HEK293T (cell line): ENCODE results near the gene R3HDM2.

Experiments
- CTCF ChIA-PET: fragments of 350-600 bp; formaldehyde crosslinking; extraction: SDS; loops from one replicate; lab custom pipeline; 2021; ENCODE audit warnings: antibody characterized with exemption, inconsistent platforms; lab: Yijun Ruan, JAX
- POLR2A ChIA-PET: fragments of 350-600 bp; formaldehyde crosslinking; extraction: SDS; loops from one replicate; lab custom pipeline; 2020; ENCODE audit warnings: antibody characterized with exemption, inconsistent platforms; lab: Yijun Ruan, JAX
- DNase-seq: peaks from one replicate; pipeline ENCODE4 v3.0.0; 2012; ENCODE audit warnings: mixed read lengths; ENCODE audit errors: extremely low spot score
- ARNT ChIP-seq: fragments of 450-650 bp; IDR thresholded peaks from 2 replicates; pipeline ENCODE4 v1.6.1; 2017; ENCODE audit warnings: mild to moderate bottlenecking
- BHLHE40 ChIP-seq: fragments of 450-650 bp; IDR thresholded peaks from 2 replicates; pipeline ENCODE4 v1.6.1; 2016; ENCODE audit warnings: mild to moderate bottlenecking, moderate library complexity, borderline replicate concordance
- CTBP1 ChIP-seq: fragments of 450-650 bp; IDR thresholded peaks from 2 replicates; pipeline ENCODE4 v1.6.1; 2016; ENCODE audit warnings: borderline replicate concordance
- ELF4 ChIP-seq: fragments of 450-650 bp; IDR thresholded peaks from 2 replicates; pipeline ENCODE4 v1.6.1; 2017; ENCODE audit warnings: antibody characterized with exemption
- FOXA1 ChIP-seq: fragments of 450-650 bp; IDR thresholded peaks from 2 replicates; pipeline ENCODE4 v1.6.1; 2016; ENCODE audit warnings: mild to moderate bottlenecking
- FOXK2 ChIP-seq: fragments of 450-650 bp; IDR thresholded peaks from 2 replicates; pipeline ENCODE4 v1.6.1; 2016; ENCODE audit warnings: mild to moderate bottlenecking
- FOXM1 ChIP-seq: fragments of 450-650 bp; IDR thresholded peaks from 2 replicates; pipeline ENCODE4 v1.6.1; 2017; ENCODE audit warnings: mild to moderate bottlenecking, borderline replicate concordance
- HDGF ChIP-seq: fragments of 450-650 bp; IDR thresholded peaks from 2 replicates; pipeline ENCODE4 v1.6.1; 2017; ENCODE audit warnings: antibody characterized with exemption, borderline replicate concordance
- L3MBTL2 ChIP-seq: fragments of 450-650 bp; conservative IDR thresholded peaks from 2 replicates; pipeline ENCODE4 v1.6.1; 2016; ENCODE audit warnings: mild to moderate bottlenecking
- LEF1 ChIP-seq: fragments of 450-650 bp; IDR thresholded peaks from 2 replicates; pipeline ENCODE4 v1.6.1; 2017; ENCODE audit warnings: mild to moderate bottlenecking, borderline replicate concordance
- NFRKB ChIP-seq: fragments of 450-650 bp; IDR thresholded peaks from 2 replicates; pipeline ENCODE4 v1.6.1; 2016; ENCODE audit warnings: mild to moderate bottlenecking, moderate library complexity
- SP1 ChIP-seq: fragments of 450-650 bp; IDR thresholded peaks from 2 replicates; pipeline ENCODE4 v1.6.1; 2017
- SUZ12 ChIP-seq: fragments of 450-650 bp; IDR thresholded peaks from 2 replicates; pipeline ENCODE4 v1.6.1; 2016; ENCODE audit warnings: mild to moderate bottlenecking
- TARDBP ChIP-seq: fragments of 450-650 bp; IDR thresholded peaks from 2 replicates; pipeline ENCODE4 v1.6.1; 2016
- ZNF384 ChIP-seq: fragments of 450-650 bp; IDR thresholded peaks from 2 replicates; pipeline ENCODE4 v1.6.1; 2016
- TF ChIP-seq, protein P1 (sequence below): fragments of 450-650 bp; IDR thresholded peaks from 2 replicates; pipeline ENCODE4 v1.6.1; 2016

The R3HDM2 gene

DNA sequence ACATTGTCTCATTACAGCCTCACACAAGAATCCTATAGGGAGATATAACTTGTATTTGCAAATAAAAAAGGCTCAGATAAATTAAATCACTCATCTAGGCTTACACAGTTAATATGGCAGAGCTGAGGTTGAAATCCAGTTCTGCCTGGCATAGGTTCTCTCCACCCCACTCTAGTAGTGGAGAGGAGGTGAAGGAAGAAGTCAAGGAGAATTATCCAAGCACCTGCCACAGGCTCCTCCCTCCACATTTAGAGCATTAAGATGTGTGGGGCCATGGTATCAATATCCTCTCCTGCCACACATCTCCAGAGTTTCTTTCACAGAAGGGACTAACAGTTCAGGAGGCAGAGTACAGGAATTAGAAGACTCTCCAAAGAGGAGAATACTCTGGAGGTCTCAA, 157.3 kb downstream of the R3HDM2 start:
- TF ChIP-seq TARDBP = no peak
- no peak for TF ChIP-seq LEF1
- no peak for TF ChIP-seq ELF4
- TF ChIP-seq SP1 = no peak
- no peak for TF ChIP-seq CTBP1
- no peak for TF ChIP-seq L3MBTL2
- TF ChIP-seq BHLHE40 = no peak
- no peak for TF ChIP-seq ARNT
- no peak for TF ChIP-seq FOXM1
- TF ChIP-seq ZNF384 = no peak
- TF ChIP-seq NFRKB = no peak
- TF ChIP-seq, protein P1, sequence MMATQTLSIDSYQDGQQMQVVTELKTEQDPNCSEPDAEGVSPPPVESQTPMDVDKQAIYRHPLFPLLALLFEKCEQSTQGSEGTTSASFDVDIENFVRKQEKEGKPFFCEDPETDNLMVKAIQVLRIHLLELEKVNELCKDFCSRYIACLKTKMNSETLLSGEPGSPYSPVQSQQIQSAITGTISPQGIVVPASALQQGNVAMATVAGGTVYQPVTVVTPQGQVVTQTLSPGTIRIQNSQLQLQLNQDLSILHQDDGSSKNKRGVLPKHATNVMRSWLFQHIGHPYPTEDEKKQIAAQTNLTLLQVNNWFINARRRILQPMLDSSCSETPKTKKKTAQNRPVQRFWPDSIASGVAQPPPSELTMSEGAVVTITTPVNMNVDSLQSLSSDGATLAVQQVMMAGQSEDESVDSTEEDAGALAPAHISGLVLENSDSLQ = no peak
- TF ChIP-seq FOXK2 = no peak
- POLR2A ChIA-PET = interaction anchor here (1.0 kb wide), 1 partner anchor 182 kb away, joined by 4 read pairs; no protein-coding TSS in a partner anchor
- CTCF ChIA-PET = no interaction called here
- no peak for DNase-seq

DNA sequence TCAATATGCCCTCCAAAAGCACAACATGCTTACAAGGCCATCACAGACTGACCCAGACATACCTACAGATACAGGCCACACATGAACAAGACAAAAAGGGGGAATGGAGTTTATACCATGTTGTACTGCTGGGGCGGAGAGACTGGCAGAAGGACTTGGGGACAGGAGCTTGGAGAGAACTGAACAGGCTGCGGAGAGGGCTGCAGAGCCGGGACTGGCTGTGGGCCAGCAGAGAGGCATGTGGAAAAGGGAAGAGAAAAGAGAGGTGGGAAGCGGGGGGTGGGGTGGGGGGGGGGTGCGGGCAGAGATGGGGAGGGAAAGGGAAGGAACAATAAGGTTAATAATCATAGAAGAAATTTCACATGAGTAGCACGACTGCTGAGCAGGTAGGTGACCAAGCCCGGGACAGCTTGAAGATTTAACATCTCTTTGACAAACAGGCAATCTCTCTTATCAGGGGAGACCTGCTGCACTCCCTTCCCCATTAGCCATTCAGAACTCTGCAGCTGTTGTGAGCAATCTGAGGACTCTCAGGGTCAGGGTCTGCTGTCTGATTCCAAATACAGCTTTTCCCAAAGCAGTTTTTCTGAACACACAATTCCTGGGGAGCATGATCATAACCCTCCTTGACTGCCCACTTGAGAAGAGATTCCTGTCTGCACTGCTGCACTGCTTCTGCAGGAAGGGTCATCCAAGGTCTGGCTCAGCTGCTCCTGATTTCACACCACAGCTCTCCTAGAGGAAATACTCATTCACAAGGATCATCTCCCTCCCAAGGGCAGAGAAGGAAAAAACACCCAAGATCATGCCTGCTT, 158.3 kb downstream of the R3HDM2 start:
- ChIA-PET CTCF (no interaction called here), POLR2A (no interaction called here)
- TF ChIP-seq SP1 = no peak
- TF ChIP-seq SUZ12 = no peak
- TF ChIP-seq HDGF = no peak
- no peak for TF ChIP-seq ARNT
- TF ChIP-seq FOXA1 = no peak
- TF ChIP-seq NFRKB = no peak
- no peak for TF ChIP-seq L3MBTL2
- no peak for TF ChIP-seq FOXK2
- TF ChIP-seq, protein P1 = no peak
- DNase-seq = no peak

DNA sequence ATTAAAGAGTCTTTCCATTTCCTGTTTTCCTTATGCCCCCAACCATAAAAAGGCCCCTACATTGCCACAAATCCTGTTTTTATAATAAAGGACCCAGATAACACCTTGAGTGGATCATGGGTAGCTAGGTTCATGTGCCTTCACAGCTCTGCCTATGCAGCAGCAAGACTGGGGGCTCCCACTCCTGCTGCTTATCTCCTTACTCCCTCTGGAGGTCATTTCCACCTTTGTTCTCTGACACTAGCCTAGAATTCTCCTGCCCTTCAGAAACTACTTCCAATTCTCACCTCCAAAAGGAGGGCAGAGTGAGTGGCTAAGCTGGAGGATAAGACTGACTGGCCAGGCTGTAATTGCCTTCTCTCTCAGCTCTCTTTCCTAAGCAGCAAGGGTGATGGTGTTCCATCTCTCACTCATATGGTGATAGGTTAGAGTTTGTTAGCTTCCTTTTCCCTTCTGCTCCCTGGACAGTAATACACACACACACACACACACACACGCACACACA, 159.8 kb downstream of the R3HDM2 start:
- POLR2A ChIA-PET = no interaction called here
- CTCF ChIA-PET = interaction anchor here (1.0 kb wide), 1 partner anchor 188 kb away, joined by 3 read pairs; the partner anchor contains the start of gene GLI1
- TF ChIP-seq TARDBP (no peak), FOXK2 (no peak), ARNT (no peak), HDGF (no peak), FOXM1 (no peak), NFRKB (no peak), ZNF384 (no peak), L3MBTL2 (no peak), SP1 (no peak), LEF1 (no peak), CTBP1 (no peak), ELF4 (no peak), FOXA1 (no peak), BHLHE40 (no peak)
- TF ChIP-seq, protein P1 = no peak
- no peak for DNase-seq

DNA sequence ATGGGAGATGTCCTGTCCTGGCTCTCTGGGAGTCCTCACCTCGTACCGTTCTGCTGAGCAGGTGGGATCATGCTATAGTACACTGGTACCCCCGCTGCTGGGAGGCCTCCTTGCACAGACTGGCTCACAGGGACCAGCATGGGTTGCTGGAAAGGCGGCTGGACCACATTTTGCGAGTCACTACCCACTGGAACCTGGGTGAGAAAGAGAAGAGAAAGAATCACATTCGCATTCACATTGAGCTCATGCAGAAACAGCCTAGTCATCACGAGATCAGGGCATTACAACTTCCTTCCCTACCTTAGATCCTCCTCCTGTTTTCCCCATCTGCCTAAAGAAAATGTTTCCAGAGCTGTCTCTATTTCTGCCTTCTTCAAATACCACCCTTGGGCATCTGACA, 162.6 kb downstream of the R3HDM2 start:
- ChIA-PET POLR2A (no interaction called here), CTCF (no interaction called here)
- TF ChIP-seq HDGF (no peak), ELF4 (no peak), TARDBP (no peak), CTBP1 (no peak), FOXM1 (no peak), LEF1 (no peak)
- no peak for DNase-seq

DNA sequence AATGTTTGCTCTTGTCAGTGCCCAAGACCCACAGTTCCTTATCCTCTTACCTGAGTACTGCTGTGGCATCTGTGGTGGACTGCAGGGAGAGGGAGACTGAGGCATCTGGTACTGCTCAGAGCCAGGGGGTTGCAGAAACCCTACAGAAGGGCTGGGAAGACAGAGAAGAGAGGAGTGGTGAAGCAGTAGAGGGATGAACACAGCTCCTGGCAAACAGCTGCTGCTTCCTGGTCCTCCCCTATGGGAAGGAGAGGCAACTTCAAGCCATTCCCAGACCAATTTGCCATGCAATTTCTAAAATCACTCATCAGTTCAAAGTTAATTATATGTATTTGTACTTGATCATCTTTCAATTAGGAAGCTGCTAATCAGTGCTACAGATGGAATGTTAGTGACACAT, 164.2 kb downstream of the R3HDM2 start:
- ChIA-PET POLR2A (no interaction called here), CTCF (interaction anchor here (0.6 to 0.7 kb wide), 2 partner anchors 10 to 263 kb away, joined by 3 to 4 read pairs; no protein-coding TSS in a partner anchor)
- no peak for DNase-seq
- no peak for TF ChIP-seq CTBP1
- TF ChIP-seq ARNT = no peak
- no peak for TF ChIP-seq NFRKB
- TF ChIP-seq SUZ12 = no peak
- no peak for TF ChIP-seq FOXA1
- TF ChIP-seq, protein P1 = no peak
- no peak for TF ChIP-seq ZNF384
- no peak for TF ChIP-seq FOXK2
- TF ChIP-seq L3MBTL2 = no peak
- TF ChIP-seq LEF1 = no peak
- TF ChIP-seq HDGF = no peak
- no peak for TF ChIP-seq FOXM1
- TF ChIP-seq SP1 = no peak
- no peak for TF ChIP-seq TARDBP
- TF ChIP-seq BHLHE40 = no peak
- no peak for TF ChIP-seq ELF4
